ENCODE data around the gene CDC20. TPM values are rescaled to one million over a fixed set of nuclear protein-coding genes. Genes with fewer than 3 reads are reported as not detected.

CDC20 gene
- total and polyA plus RNA-seq, 2 donors from 2014 or later = 2.7 to 3.9 TPM

DNA sequence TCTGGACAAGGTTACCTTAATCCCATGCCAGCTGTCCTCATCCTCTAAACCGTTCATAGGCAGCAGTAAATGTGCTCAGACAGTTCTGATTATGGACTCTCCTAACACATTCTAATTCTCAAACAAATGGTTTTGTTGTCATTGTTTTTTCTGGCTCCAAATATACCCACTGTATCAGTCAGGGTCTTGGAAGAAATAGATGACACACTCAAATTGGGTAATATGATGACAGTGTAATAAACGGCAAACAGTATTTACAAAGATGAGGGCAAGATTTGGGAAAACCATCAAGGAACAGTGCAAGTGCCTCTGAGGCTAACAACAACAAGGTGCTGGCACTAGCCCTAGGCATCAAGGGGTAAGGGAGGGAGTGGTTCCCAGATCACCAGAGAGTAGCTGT lies 4.3 kb upstream of the CDC20 start:
- peaks cover 3 to 19% (median 15%) of the 10 kb centered on the region in 3 donors for H3K4me1 ChIP-seq (ENCODE audit: control insufficient read depth in 2 of 3, insufficient read depth in 2 of 3, low read depth in 1 of 3, low read length in 3 of 3)
- no peak overlapping the region for H3K27ac ChIP-seq (ENCODE audit: low read depth in 2 of 2, low read length in 2 of 2)
- intact Hi-C loops (cut with DNase I) = no loop called here
- H3K36me3 ChIP-seq (ENCODE audit: control insufficient read depth in 2 of 3, insufficient read depth in 3 of 3, low read length in 3 of 3) = no peaks in the 10 kb centered on the region
- no peaks in the 10 kb centered on the region for H3K27me3 ChIP-seq (ENCODE audit: control insufficient read depth, insufficient read depth, low read length)
- FAIRE-seq = no peak
- no peak for DNase-seq
- no peak overlapping the region for H3K9ac ChIP-seq (ENCODE audit: low read length in 3 of 3)
- no peaks in the 10 kb centered on the region for H3K9me3 ChIP-seq (ENCODE audit: control insufficient read depth in 2 of 3, insufficient read depth in 1 of 3, low read length in 3 of 3)
- H3K4me3 ChIP-seq (ENCODE audit: low read length in 3 of 3) = no peak overlapping the region
- TF ChIP-seq, protein P1, sequence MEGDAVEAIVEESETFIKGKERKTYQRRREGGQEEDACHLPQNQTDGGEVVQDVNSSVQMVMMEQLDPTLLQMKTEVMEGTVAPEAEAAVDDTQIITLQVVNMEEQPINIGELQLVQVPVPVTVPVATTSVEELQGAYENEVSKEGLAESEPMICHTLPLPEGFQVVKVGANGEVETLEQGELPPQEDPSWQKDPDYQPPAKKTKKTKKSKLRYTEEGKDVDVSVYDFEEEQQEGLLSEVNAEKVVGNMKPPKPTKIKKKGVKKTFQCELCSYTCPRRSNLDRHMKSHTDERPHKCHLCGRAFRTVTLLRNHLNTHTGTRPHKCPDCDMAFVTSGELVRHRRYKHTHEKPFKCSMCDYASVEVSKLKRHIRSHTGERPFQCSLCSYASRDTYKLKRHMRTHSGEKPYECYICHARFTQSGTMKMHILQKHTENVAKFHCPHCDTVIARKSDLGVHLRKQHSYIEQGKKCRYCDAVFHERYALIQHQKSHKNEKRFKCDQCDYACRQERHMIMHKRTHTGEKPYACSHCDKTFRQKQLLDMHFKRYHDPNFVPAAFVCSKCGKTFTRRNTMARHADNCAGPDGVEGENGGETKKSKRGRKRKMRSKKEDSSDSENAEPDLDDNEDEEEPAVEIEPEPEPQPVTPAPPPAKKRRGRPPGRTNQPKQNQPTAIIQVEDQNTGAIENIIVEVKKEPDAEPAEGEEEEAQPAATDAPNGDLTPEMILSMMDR (IDR thresholded peaks at IDR 0.05; ENCODE audit: borderline replicate concordance, extremely low read depth, insufficient read depth) = no peak

DNA sequence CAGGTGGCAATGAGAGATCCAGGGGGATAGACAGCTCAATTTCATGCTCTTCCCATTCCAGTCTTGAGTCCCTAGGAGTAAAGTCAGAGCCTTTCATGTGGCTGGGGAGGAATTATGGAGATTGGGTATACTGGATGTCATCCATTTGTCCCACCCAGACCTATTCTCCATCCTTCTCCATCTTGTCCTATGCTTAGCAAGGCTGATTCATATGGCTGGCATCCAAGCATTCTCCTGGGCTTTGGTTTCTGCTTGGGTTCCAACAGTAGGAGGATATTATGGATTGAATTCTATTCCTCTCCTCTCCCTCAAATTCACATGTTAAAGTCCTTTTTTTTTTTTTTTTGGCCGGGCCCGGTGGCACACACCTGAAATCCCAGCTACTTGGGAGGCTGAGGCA lies 3.8 kb upstream of the CDC20 start:
- FAIRE-seq (no peak), DNase-seq (no peak)
- Histone ChIP-seq H3K9ac (ENCODE audit: low read length in 3 of 3) (no peak overlapping the region), H3K27me3 (ENCODE audit: control insufficient read depth, insufficient read depth, low read length) (no peaks in the 10 kb centered on the region), H3K27ac (ENCODE audit: low read depth in 2 of 2, low read length in 2 of 2) (no peak overlapping the region), H3K36me3 (ENCODE audit: control insufficient read depth in 2 of 3, insufficient read depth in 3 of 3, low read length in 3 of 3) (no peaks in the 10 kb centered on the region), H3K9me3 (ENCODE audit: control insufficient read depth in 2 of 3, insufficient read depth in 1 of 3, low read length in 3 of 3) (no peaks in the 10 kb centered on the region), H3K4me3 (ENCODE audit: low read length in 3 of 3) (no peak overlapping the region), H3K4me1 (ENCODE audit: control insufficient read depth in 2 of 3, insufficient read depth in 2 of 3, low read depth in 1 of 3, low read length in 3 of 3) (peaks cover 0 to 15% (median 12%) of the 10 kb centered on the region in 3 donors)
- TF ChIP-seq, protein P1 (IDR thresholded peaks at IDR 0.05; ENCODE audit: borderline replicate concordance, extremely low read depth, insufficient read depth) = no peak
- intact Hi-C loops (cut with DNase I) = no loop called here

DNA sequence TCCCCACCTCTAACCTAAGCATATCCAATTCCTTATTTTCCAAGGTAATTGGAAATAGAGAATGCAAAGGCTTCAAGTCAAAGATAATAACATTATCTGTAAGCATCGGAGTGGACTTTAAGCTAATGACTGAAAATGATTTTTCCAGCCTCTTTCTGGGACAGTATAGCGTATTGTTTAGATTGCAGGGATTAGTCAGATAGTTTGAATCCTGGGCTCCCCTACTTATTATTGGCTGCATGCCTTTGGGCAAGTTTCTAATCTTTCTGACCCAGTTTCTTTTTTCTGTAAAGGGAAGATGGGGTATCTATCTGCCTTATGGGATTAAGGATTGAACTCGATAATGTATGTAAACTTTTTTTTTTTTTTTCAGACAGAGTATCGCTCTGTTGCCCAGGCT lies 1.5 kb upstream of the CDC20 start:
- intact Hi-C loops (cut with DNase I) = no loop called here
- FAIRE-seq = no peak

More for the DNA sequence above, 1.5 kb upstream of the CDC20 start:
- Histone ChIP-seq H3K4me3 (ENCODE audit: low read length in 3 of 3) (no peak overlapping the region), H3K4me1 (ENCODE audit: control insufficient read depth in 2 of 3, insufficient read depth in 2 of 3, low read depth in 1 of 3, low read length in 3 of 3) (peaks cover 0 to 10% (median 6%) of the 10 kb centered on the region in 3 donors), H3K27ac (ENCODE audit: low read depth in 2 of 2, low read length in 2 of 2) (no peak overlapping the region), H3K27me3 (ENCODE audit: control insufficient read depth, insufficient read depth, low read length) (no peaks in the 10 kb centered on the region), H3K9ac (ENCODE audit: low read length in 3 of 3) (no peak overlapping the region), H3K9me3 (ENCODE audit: control insufficient read depth in 2 of 3, insufficient read depth in 1 of 3, low read length in 3 of 3) (no peaks in the 10 kb centered on the region), H3K36me3 (ENCODE audit: control insufficient read depth in 2 of 3, insufficient read depth in 3 of 3, low read length in 3 of 3) (peaks cover 0 to 2% (median 0%) of the 10 kb centered on the region in 3 donors)
- TF ChIP-seq, protein P1 (IDR thresholded peaks at IDR 0.05; ENCODE audit: borderline replicate concordance, extremely low read depth, insufficient read depth) = no peak
- no peak for DNase-seq

Data from kidney (tissue), 14 donors.